ENCODE results near the gene PTPN9. TPM values are rescaled to one million over a fixed set of nuclear protein-coding genes. Genes with fewer than 3 reads are reported as not detected.
A peak's percentile ranks its signal among the peaks of the same experiment; 100 is the strongest.

The PTPN9 gene
- total and polyA plus RNA-seq, 2 of the 13 experiments (the other 11 are each of a cell fraction or from before 2014, with no cell fraction given), result 16.6 to 19.9 TPM

- H3K4me1 ChIP-seq (ENCODE audit: insufficient read depth, low read length), result peaks cover 37% of the 10 kb centered on the region
- DNase-seq (ENCODE audit: low spot score), result peak; percentile 42
- POLR2A ChIA-PET, result interaction anchor here (0.7 to 7.8 kb wide), 10 partner anchors 9 to 431 kb away, joined by 3 to 185 read pairs (median 4); partner anchors contain the start of genes IMP3, MAN2C1, PTPN9 and SNUPN
- in situ Hi-C loops (cut with HindIII; ENCODE audit: extremely low pct_ligation_motif_present, low pct_unique_long_range_greater_than_20kb) (loop anchor here (5.0 kb wide), 1 partner anchor 86 kb away; the partner anchor contains the start of gene MAN2C1), intact Hi-C loops (cut with micrococcal nuclease; ENCODE audit: unreplicated experiment) (loop anchor here (5.0 kb wide), 2 partner anchors 86 to 174 kb away; partner anchors contain the start of genes MAN2C1 and SNUPN)
- peak overlapping the region; percentile 94 for H3K27ac ChIP-seq (ENCODE audit: extremely low read length, insufficient read depth, low read length)
- CTCF ChIA-PET (ENCODE audit: low intra/inter-chr PET ratio, low total read pairs), result no interaction called here
- peaks cover 32% of the 10 kb centered on the region for H3K79me2 ChIP-seq (ENCODE audit: insufficient read depth, low read length)
- no peak for ATAC-seq
- no peaks in the 10 kb centered on the region; a peak in 1 of 5 replicates for H3K27me3 ChIP-seq (ENCODE audit: control insufficient read depth in 1 of 2, insufficient read depth in 2 of 2, low read length in 2 of 2)
- FAIRE-seq, result no peak
- H3K36me3 ChIP-seq (replicated peaks in 1 of 2; ENCODE audit: control insufficient read depth in 1 of 2, insufficient read depth in 2 of 2, low read length in 2 of 2), result no peaks in the 10 kb centered on the region
- H3K4me3 ChIP-seq (replicated peaks in 1 of 3; ENCODE audit: insufficient read depth in 1 of 3, low read depth in 2 of 3, low read length in 3 of 3), result peak overlapping the region; percentile 69 to 88 (median 71)
- 0% methylated on average over 8 of the region's 38 CpGs for WGBS (ENCODE audit: low lambda C conversion rate)
- H3K4me2 ChIP-seq (ENCODE audit: low read depth, low read length), result peak overlapping the region; percentile 98
- BruUV-seq (replicated peaks), result TSS peak; percentile 72
- no peak overlapping the region for H2AFZ ChIP-seq (ENCODE audit: low read length)
- peaks cover 29% of the 10 kb centered on the region for H4K20me1 ChIP-seq (ENCODE audit: insufficient read depth, low read length)
- H3K9me3 ChIP-seq (ENCODE audit: low read length), result no peaks in the 10 kb centered on the region
- peak overlapping the region; percentile 88 for H3K9ac ChIP-seq (ENCODE audit: insufficient read depth, low read depth, low read length)
- no peak for TF ChIP-seq MYPOP (CRISPR knock-in tag; IDR thresholded peaks at IDR 0.05)
- TF ChIP-seq ZSCAN5A (CRISPR knock-in tag; IDR thresholded peaks at IDR 0.05; ENCODE audit: borderline replicate concordance), result no peak
- TF ChIP-seq JDP2 (CRISPR knock-in tag; IDR thresholded peaks at IDR 0.05; ENCODE audit: borderline replicate concordance), result no peak
- TF ChIP-seq KLF15 (CRISPR knock-in tag; IDR thresholded peaks at IDR 0.05; ENCODE audit: borderline replicate concordance), result no peak
- TF ChIP-seq KAT2B (IDR thresholded peaks at IDR 0.05; ENCODE audit: borderline replicate concordance, low read depth, low read length), result no peak
- TF ChIP-seq ZNF598 (CRISPR knock-in tag; IDR thresholded peaks at IDR 0.05; ENCODE audit: borderline replicate concordance), result 0 out of 2 replicates have a peak, but pooled peaks have one; percentile 33
- TF ChIP-seq HOXA5 (CRISPR knock-in tag; IDR thresholded peaks at IDR 0.05), result peak; percentile 34; the same call in 1 of the 2 replicates
- no peak for TF ChIP-seq ZNF678 (CRISPR knock-in tag; IDR thresholded peaks at IDR 0.05)
- TF ChIP-seq CENPBD1 (CRISPR knock-in tag; IDR thresholded peaks at IDR 0.05; ENCODE audit: borderline replicate concordance, low read depth), result no peak
- no peak for TF ChIP-seq NFYB (CRISPR knock-in tag; IDR thresholded peaks at IDR 0.05)
- TF ChIP-seq ISX (CRISPR knock-in tag; conservative IDR thresholded peaks at IDR 0.05), result no peak
- TF ChIP-seq ZNF234 (CRISPR knock-in tag; conservative IDR thresholded peaks at IDR 0.05), result no peak
- 0 out of 2 replicates have a peak, but pooled peaks have one; percentile 49 for TF ChIP-seq ZNF468 (CRISPR knock-in tag; IDR thresholded peaks at IDR 0.05)
- TF ChIP-seq SP5 (CRISPR knock-in tag; IDR thresholded peaks at IDR 0.05; ENCODE audit: borderline replicate concordance, low read depth), result no peak
- no peak for TF ChIP-seq DPF2 (CRISPR knock-in tag; IDR thresholded peaks at IDR 0.05; ENCODE audit: borderline replicate concordance, low read depth)
- TF ChIP-seq THAP7 (CRISPR knock-in tag; IDR thresholded peaks at IDR 0.05), result no peak
- no peak for TF ChIP-seq NCOR1 (IDR thresholded peaks at IDR 0.05; ENCODE audit: borderline replicate concordance, low read length)
- TF ChIP-seq ZNF792 (CRISPR knock-in tag; IDR thresholded peaks at IDR 0.05), result no peak
- no peak for TF ChIP-seq TP53 (CRISPR knock-in tag; conservative IDR thresholded peaks at IDR 0.05)
- TF ChIP-seq NCOA1 (CRISPR knock-in tag; IDR thresholded peaks at IDR 0.05), result no peak
Observed at GRCh38 chr15:75452865-75453702, 126.0 kb downstream of the PTPN9 start.

Data from HepG2 (cell line).